ENCODE results near the gene CMIP.
A peak's percentile ranks its signal among the peaks of the same experiment; 100 is the strongest.

CMIP gene

DNA sequence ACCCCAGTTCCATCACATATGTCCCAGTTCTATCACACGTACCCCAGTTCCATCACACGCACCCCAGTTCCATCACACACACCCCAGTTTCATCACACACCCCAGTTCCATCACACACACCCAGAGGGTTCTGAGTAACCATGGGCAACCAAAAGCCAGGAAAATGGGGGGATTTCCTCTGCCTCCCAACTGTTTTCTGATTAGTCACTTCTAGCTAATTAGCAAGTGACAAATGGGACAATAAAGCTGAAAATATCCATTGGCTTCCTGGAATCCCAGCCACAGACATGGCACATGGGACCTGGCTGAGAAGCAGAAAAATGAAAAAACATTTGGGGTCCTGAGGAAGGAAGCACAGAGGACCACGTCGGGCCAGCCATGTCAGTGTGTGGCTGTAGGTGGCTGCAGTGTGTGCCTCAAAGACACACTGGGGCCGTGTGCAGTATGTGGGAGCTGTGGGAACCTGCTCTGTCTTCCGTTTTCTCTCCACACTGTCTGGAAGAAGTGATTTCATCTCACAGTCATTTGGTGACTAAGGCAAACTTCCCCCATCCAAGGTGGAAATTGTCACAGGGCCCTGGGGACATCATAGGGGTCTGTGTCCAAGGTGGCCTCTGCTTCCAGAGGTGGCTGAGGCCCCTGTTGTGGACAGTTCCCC, 106.7 kb downstream of the CMIP start:
- peak; percentile 89 for DNase-seq (ENCODE audit: low spot score)

DNA sequence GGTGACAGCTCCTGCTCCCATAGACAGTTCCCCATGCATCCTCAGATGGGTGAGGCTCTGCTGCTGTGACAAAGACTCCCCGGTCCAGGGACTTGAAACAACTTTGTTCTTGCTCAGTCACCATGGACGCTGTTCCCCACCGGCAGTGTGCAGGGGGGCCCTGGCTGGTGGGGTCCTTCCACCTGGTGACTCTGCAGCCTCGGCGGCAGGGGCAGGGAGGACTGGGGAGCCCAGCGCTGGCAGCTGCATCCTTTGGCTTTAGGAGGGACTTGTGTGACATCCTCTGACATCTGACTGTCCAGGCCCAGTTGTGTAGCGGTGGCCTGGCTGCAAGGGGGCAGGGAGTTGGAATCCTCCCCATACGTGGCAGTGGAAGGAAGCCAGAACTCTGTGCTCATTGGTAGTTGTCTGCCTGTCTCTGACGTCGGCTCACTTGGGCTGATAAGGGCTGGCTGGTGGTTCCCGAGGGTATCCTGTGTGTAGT, 107.3 kb downstream of the CMIP start:
- DNase-seq (ENCODE audit: low spot score) = peak; percentile 68

DNA sequence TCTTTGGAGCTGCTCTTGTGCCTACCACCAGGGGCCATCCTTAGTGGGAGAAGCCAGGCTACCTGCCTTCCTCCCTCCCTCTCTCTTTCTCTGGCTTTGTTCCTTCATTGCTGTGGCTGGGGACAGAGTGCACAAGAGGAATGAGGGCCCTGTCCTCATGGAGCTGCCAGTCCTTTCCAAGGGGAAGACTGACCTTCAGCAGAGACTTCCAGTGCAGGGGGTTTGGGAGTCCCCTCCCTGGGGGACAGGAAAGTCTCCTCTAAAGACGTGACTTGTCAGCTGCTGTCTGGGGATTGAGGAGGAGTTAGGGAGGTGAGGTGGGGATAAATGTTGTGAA, 108.1 kb downstream of the CMIP start:
- DNase-seq (ENCODE audit: low spot score) = no peak

DNA sequence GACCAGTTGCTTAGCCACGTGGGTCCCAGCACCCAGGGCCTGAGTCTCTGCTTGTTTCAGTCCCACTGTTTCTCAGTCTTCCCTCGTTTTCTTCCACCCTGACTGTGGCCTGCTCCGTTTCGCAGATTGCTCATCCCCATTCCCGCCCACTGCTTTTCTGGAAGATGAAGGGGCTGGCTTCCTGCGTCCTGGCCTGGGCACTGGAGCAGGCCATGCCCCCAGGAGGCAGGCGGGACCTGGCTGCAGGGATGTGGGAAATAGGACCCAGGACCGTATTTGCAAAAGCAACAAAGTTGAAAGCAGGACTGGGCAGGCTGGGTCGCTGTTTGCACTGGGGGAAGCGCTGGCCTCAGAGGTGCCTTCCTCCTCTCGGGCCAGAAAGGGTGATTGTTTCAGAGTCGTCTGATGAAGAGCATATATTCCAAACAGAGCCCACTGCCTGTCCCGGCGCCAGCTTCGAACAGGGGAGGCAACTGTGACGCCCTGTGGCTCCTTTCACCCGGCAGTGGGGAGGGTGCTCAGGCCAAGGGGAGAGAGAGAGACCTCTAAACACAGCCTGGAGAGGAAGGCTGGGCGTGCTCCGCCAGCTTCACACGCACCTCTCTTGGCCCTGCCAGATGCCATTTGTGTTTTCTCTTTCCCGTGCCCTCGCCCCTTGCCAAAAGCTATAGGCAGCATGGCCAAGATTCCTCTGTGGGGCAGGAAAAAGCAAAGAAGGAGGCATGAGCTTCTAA, 108.6 kb downstream of the CMIP start:
- no peak for DNase-seq (ENCODE audit: low spot score)

GRCh38 chr16:81553814-81554675, 109.4 kb downstream of the CMIP start:
- DNase-seq (ENCODE audit: low spot score) = no peak

DNA sequence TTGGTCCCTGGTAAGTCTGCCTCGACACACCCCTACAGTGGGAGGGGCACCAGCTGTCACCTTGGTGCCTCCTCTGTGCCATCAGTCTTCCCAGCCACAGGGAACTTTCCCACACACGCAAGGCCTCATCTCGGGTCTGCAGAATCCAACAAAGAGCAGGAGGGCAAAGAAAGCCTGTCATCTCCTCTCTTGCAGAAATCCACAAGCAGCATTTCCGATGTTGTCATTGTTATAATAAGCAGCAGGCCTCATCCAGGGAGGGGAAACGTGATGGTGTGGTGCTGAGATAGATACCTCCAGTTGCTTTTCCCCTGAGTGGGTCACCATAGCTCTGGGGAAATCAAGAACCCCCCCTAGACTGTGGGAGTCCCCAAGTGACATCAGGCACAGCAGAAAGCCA, 110.4 kb downstream of the CMIP start:
- DNase-seq (ENCODE audit: low spot score) = no peak

GRCh38 chr16:81555660-81556059, 111.1 kb downstream of the CMIP start:
- no peak for DNase-seq (ENCODE audit: low spot score)

- DNase-seq (ENCODE audit: low spot score) = no peak
Measured at GRCh38 chr16:81556715-81557284, 112.2 kb downstream of the CMIP start.

- no peak for DNase-seq (ENCODE audit: low spot score)
Measured at GRCh38 chr16:81558077-81558443, 113.5 kb downstream of the CMIP start.

- no peak for DNase-seq (ENCODE audit: low spot score)
Measured at GRCh38 chr16:81558444-81559175, 114.0 kb downstream of the CMIP start.

- DNase-seq (ENCODE audit: low spot score) = no peak
Measured at GRCh38 chr16:81560979-81561657, 116.5 kb downstream of the CMIP start.

GRCh38 chr16:81562174-81562849, 117.7 kb downstream of the CMIP start:
- DNase-seq (ENCODE audit: low spot score) = no peak

GRCh38 chr16:81562926-81563325, 118.3 kb downstream of the CMIP start:
- no peak for DNase-seq (ENCODE audit: low spot score)

DNA sequence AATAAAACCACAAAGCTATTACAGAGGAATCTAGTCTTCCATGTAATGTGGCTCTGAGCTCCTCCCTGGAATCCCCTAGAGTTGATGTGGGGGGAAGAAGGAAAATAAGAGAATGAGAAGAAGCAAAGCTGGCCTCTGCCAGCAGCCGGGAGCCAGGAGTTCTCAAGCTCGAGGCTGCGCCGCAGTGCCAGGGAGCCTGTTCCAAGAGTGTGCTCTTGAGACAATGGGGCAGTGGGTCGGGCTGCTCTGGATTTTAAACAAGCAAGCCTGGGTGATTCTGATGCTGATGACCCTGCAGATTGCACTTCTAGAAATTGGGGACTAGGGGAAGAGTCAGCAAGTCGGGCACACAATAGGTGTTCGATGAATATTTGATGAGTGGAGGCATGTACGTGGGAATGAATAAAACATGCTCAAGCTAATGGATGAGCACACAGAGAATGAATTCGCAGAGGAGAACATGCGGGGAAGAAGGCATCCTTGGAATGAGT, 119.9 kb downstream of the CMIP start:
- DNase-seq (ENCODE audit: low spot score) = no peak

- DNase-seq (ENCODE audit: low spot score) = no peak
Measured at GRCh38 chr16:81565321-81566028, 120.9 kb downstream of the CMIP start.

DNA sequence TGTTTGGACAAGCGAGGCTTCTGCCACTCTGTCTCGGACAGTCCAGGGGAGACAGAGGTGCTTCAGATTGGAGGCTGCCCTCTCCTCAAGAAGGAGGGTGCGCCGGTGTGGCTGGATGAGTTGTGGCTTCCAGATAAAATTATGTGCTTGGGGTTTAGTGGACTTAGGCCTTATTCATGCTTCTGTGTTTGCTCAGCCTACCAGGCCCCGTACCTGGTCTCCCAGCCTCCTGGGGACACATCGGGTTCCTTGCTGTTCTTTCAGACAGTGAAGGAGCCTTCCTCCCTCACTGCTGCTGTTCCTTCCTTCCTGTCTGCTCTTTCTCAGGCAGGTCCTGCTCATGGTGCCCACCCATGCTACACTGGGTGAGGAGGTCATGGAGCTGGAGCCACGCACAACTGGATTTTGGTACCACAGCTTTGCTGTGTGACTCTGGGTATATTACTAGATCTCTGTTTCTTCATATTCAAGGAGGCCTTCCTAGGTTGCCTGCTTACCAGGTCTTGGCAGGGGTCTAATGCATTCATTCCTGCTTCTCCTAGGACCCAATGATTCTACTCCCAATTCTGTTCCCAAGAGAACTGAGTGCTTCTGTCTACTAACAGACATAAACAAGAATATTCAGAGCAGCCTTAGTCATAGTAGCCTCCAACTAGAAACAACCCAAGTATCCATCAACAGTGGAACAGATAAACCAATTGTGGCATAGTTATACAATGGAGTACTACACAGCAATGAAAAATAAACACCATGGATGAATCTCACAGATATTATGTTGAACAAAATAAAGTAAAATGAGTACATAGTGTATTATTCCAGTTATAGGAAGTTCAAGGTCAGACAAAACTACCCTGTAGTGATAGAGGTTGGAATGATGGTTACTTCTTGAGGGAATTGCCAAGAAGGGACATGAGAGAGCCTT, 121.7 kb downstream of the CMIP start:
- DNase-seq (ENCODE audit: low spot score) = no peak

DNA sequence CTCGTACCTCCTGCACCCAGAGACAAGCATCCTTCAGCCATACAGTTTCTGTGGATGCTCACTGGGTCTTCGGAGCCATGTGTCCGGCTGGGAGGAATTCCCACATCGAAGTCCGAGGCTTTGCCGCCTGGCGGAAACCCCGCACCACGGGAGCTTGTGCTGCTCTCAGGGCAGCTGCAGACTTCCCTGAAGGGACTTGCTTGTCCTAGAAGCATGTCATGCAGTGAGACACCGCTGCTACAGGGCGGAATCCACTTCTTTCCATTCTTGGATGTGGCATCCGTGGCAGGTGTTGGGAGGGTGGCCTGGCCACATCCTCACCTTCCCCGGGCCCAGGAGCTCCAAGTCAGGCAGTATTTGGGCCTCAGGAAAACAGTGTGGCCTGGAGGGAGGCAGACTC, 122.5 kb downstream of the CMIP start:
- no peak for DNase-seq (ENCODE audit: low spot score)

DNA sequence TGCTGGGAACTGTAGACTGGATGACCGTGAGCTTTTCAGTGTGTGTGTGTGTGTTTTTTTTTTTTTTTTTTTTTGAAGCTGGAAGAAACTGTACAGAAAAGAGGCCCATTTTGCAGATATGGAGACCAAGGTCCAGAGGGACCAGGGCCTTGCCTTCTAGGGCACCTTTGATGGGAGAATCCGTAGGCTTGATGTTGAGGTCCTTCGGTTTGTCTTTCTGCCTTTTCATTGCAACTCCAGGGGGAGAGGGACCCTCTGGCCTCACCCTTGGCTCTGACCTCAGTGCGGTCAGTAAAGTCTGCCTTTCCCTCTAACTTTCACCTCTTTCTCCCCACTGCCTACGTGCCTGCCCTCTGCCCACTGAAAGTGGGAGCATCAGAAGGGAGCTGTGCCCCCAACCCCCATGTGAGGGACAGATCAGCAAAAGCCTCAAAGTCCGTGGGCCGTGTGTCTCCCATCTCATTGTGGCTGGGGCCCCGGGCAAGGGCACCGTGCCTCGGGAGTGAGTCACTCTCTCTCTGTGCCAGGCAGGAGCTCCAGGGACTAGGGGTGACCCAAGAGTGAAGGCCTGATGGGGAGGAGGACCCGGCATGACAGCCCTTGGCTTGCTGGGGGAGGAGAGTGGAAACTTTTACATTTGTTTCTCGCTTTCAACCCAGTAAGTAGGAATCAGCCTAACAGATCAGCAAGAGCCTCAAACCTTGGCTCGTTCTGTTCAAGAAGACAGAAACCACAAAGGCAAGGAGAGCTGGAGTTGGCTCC, 123.6 kb downstream of the CMIP start:
- no peak for DNase-seq (ENCODE audit: low spot score)

Data from kidney capillary endothelial cell (primary cell).